Mucosa of descending colon (tissue), 3 donors: ENCODE data around the gene ABCG2. TPM values are rescaled to one million over a fixed set of nuclear protein-coding genes. Genes with fewer than 3 reads are reported as not detected.
A peak's percentile ranks its signal among the peaks of the same experiment; 100 is the strongest.

ENCODE experiments used
- ATAC-seq: fragments of 200-7000 bp; cut with Tn5 transposase; one replicate; pipeline ENCODE4 v1.9.1; 2020; ENCODE audit warnings: mild to moderate bottlenecking, moderate library complexity
- DNase-seq, 3 donors: peaks; one replicate each; pipeline ENCODE4 v3.0.0-alpha.2; 2020
- H3K36me3 ChIP-seq: fragments of 200-600 bp; one replicate; pipeline ENCODE4 v1.8.0; 2021; ENCODE audit warnings: low read depth, mild to moderate bottlenecking
- H3K4me1 ChIP-seq: fragments of 200-600 bp; one replicate; pipeline ENCODE4 v1.8.0; 2021; ENCODE audit warnings: low read depth, mild to moderate bottlenecking
- H3K4me3 ChIP-seq: fragments of 200-600 bp; one replicate; pipeline ENCODE4 v1.8.0; 2021; ENCODE audit warnings: mild to moderate bottlenecking
- H3K9me3 ChIP-seq: fragments of 200-600 bp; one replicate; pipeline ENCODE4 v1.8.0; 2021; ENCODE audit warnings: mild to moderate bottlenecking
- CTCF ChIP-seq: fragments of 200-600 bp; IDR thresholded peaks from one replicate; pipeline ENCODE4 v1.8.0; 2022; ENCODE audit warnings: antibody characterized with exemption, mild to moderate bottlenecking
- intact Hi-C, 2 donors: fragments of 100-400 bp; cut with DNase I in 1 of 2; cut with micrococcal nuclease in 1 of 2; formaldehyde crosslinking; loops; one replicate each; pipeline versions ENCODE4 v1.11.0 to v1.11.1; 2022; cut with DNase I, micrococcal nuclease
- total RNA-seq, 3 donors: library from RNA; stranded (reverse); fragmentation: NEBNext Ultra II Directional in 2 of 3; extraction: Animal tissue kit (Norgen Biotek cat#: 25700) in 2 of 3; gene quantifications; one replicate each; pipeline versions ENCODE4 v1.2.1 to v1.2.4, GENCODE V29; 2021 to 2023
- donor health status: DM: no; HTN: no; CAD: no; lungs with moderate emphysema.
- donor health status: DM: no; HTN: no; CAD: no.
- donor health status: DM: no; HTN: yes; CAD: no.

ABCG2 gene
- total RNA-seq, 3 donors from 2014 or later, result 17.7 to 64.4 (median 59.4) TPM

- no peak for ATAC-seq
- no peak for TF ChIP-seq CTCF
- DNase-seq, result no peak
- Histone ChIP-seq H3K4me1 (no peaks in the 10 kb centered on the region), H3K9me3 (no peaks in the 10 kb centered on the region), H3K4me3 (no peak overlapping the region), H3K36me3 (no peaks in the 10 kb centered on the region)
- intact Hi-C loops, result no loop called here
Measured at GRCh38 chr4:88200186-88200585, 41.7 kb upstream of the ABCG2 start.

- no peak for ATAC-seq
- intact Hi-C loops, result no loop called here
- Histone ChIP-seq H3K4me3 (no peak overlapping the region), H3K4me1 (no peaks in the 10 kb centered on the region), H3K36me3 (no peaks in the 10 kb centered on the region), H3K9me3 (no peaks in the 10 kb centered on the region)
- no peak for DNase-seq
- no peak for TF ChIP-seq CTCF
Measured at GRCh38 chr4:88196523-88197185, 38.2 kb upstream of the ABCG2 start.

- DNase-seq (no peak), ATAC-seq (no peak)
- H3K9me3 ChIP-seq, result no peaks in the 10 kb centered on the region
- H3K4me3 ChIP-seq, result no peak overlapping the region
- intact Hi-C loops, result no loop called here
- TF ChIP-seq CTCF, result no peak
- H3K4me1 ChIP-seq, result no peaks in the 10 kb centered on the region
- H3K36me3 ChIP-seq, result no peaks in the 10 kb centered on the region
Measured at GRCh38 chr4:88196013-88196365, 37.5 kb upstream of the ABCG2 start.

GRCh38 chr4:88195328-88196012 is 37.0 kb upstream of the ABCG2 start:
- intact Hi-C loops, result no loop called here
- Histone ChIP-seq H3K9me3 (no peaks in the 10 kb centered on the region), H3K4me1 (no peaks in the 10 kb centered on the region), H3K4me3 (no peak overlapping the region), H3K36me3 (no peaks in the 10 kb centered on the region)
- ATAC-seq (peak; percentile 89), DNase-seq (peak; percentile 68 to 69 (median 68))
- no peak for TF ChIP-seq CTCF

- intact Hi-C loops, result no loop called here
- TF ChIP-seq CTCF, result no peak
- Histone ChIP-seq H3K36me3 (no peaks in the 10 kb centered on the region), H3K4me3 (no peak overlapping the region), H3K9me3 (no peaks in the 10 kb centered on the region), H3K4me1 (no peaks in the 10 kb centered on the region)
- DNase-seq (no peak), ATAC-seq (no peak)
Measured at GRCh38 chr4:88191404-88191803, 33.0 kb upstream of the ABCG2 start.
